ENCODE data around the gene WIPF3.

DNA sequence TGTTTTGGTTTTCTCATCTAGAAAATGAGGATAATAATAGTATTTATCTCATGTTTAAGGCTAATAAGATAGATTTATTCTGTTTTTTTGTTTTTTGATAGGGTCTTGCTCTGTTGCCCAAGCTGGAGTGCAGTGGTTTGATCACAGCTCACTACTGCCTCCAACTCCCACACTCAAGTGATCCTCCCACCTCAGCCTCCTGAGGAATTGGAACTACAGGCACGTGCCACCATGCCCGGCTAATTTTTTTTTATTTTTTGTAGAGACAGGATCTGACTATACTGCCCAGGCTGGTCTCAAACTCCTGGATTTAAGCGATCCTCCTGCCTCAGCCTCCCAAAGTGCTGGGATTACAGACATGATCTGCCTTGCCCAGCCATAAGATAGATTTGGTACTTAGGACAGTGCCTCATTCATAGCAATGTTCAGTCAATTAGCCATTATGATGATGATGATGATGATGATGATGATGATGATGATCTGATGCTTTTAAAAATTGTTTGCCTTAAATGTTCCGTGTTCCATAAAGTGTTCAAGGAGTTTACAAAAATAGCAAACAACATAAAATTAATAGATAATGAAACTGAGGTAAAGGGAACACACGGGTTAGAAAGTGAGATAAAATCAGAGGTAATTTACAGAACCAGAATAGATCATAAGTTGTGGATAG lies 4.6 kb downstream of the WIPF3 start:
- TF ChIP-seq SIN3A (IDR thresholded peaks at IDR 0.05; ENCODE audit: low read depth, low read length) (no peak), ZNF274 (IDR thresholded peaks at IDR 0.05; ENCODE audit: insufficient read depth, insufficient read length) (no peak)

All from GM12878 (cell line).